HG02938 (cell line): ENCODE results near the gene USP12.
"Not testable (repeated sequence)": the region's sequence is repeated elsewhere in the genome, so short reads cannot be mapped to it uniquely, and the experiment has no call there.

Source experiments
- ATAC-seq: cut with Tn5 transposase; IDR thresholded peaks from one replicate; pipeline ENCODE4 v1.9.1; 2021; ENCODE audit warnings: mild to moderate bottlenecking, moderate library complexity; ENCODE audit not compliant: unreplicated experiment

Gene USP12

DNA sequence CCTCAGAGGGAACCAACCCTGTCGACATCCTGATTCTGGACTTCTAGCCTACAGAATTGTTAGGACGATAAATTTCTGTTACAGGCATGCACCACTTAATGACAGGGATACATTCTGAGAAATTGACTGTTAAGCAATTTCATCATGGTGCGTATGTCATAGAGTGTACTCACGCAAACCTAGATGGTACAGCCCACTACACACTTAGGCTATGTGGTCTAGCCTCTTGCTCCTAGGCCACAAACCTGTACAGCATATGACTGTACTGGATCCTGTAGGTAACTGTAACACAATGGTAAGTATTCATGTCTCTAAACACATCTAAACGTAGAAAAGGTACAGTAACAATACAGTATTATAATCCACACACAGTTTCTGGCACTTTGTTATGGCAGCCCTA lies 13.3 kb downstream of the USP12 start:
- ATAC-seq = no peak

DNA sequence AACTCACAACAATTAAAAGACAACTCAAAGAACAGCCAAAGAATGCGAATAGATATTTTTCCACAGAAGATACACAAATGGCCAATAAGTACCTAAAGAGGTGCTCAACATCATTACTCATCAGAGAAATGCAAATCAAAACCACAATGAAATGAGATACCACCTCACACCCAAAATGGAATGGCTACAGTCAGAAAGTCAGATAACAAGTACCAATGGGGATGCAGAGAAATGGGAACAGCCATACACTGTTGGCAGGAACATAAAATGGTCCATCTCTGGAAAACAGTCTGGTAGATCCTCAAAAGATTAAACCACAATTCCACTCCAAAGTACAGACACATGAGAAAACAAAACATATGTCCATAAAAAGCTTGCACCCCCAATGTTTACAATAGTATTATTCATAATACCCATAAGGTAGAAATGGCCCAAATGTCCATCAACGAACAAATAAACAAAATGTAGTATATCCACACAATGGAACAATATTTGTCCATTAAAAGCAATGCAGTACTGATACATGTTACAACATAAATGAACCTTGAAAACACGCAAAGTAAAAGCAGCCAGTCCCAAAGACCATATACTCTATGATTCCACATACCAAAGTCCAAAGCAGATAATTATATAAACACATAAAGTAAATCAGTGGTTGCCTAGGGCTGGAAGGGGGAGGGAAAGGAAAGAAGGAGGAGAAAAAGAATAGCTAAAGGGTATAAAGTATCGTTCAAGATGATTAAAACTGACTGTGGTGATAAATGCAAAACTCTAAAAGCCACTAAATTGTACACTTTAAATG lies 19.6 kb downstream of the USP12 start:
- no peak for ATAC-seq

- no peak for ATAC-seq
Observed at GRCh38 chr13:27149702-27150101, 21.9 kb downstream of the USP12 start.

GRCh38 chr13:27148900-27149299 lies 22.7 kb downstream of the USP12 start:
- ATAC-seq = no peak

- ATAC-seq = peak; percentile 65
Observed at GRCh38 chr13:27147530-27148170, 24.0 kb downstream of the USP12 start.

GRCh38 chr13:27141746-27142145 lies 29.9 kb downstream of the USP12 start:
- no peak for ATAC-seq

DNA sequence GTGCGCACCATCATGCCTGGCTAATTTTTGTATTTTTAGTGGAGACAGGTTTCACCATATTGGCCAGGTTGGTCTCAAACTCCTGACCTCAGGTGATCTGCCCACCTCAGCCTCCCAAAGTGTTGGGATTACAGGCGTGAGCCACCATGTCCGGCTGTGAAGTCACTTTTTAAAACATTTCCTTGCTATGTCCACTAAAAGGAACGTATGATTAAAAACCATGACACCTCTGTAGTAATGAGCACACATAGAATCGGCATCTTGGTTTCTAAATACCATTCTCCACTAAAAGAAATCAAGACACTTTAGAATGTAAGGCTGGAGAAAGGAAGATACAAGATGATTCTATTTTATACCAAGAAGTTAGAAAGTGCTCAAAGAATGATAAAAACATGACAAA lies 30.5 kb downstream of the USP12 start:
- not testable (repeated sequence) for ATAC-seq

GRCh38 chr13:27140060-27140459 lies 31.6 kb downstream of the USP12 start:
- ATAC-seq = no peak

- ATAC-seq = no peak
Observed at GRCh38 chr13:27139565-27139964, 32.0 kb downstream of the USP12 start.

- ATAC-seq = no peak
Observed at GRCh38 chr13:27138457-27139093, 33.0 kb downstream of the USP12 start.

- no peak for ATAC-seq
Observed at GRCh38 chr13:27137759-27138158, 33.9 kb downstream of the USP12 start.

- ATAC-seq = no peak
Observed at GRCh38 chr13:27135023-27135422, 36.6 kb downstream of the USP12 start.

GRCh38 chr13:27133889-27134288 lies 37.7 kb downstream of the USP12 start:
- no peak for ATAC-seq

DNA sequence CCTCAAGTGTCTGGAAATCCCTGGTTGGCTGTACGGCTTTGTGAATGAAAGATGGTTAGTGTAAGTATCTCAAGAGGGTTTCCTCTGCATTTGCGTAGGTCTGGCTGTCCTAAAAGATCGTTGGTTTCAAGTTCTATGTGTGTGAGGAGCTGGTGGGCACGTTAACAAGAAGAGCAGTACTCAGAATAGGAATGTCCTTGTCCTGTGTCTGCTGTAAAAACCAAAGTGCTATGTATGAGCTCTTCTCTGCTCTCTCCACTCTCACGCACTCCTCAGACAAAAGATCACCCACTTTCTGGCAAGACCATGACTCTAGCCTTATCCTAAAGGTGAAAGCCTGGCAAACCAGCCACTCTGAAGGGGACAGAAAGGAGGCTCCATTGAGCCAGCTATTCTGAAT lies 39.1 kb downstream of the USP12 start:
- no peak for ATAC-seq

GRCh38 chr13:27131906-27132305 lies 39.7 kb downstream of the USP12 start:
- no peak for ATAC-seq

- peak; percentile 88 for ATAC-seq
Observed at GRCh38 chr13:27130979-27131623, 40.5 kb downstream of the USP12 start.

DNA sequence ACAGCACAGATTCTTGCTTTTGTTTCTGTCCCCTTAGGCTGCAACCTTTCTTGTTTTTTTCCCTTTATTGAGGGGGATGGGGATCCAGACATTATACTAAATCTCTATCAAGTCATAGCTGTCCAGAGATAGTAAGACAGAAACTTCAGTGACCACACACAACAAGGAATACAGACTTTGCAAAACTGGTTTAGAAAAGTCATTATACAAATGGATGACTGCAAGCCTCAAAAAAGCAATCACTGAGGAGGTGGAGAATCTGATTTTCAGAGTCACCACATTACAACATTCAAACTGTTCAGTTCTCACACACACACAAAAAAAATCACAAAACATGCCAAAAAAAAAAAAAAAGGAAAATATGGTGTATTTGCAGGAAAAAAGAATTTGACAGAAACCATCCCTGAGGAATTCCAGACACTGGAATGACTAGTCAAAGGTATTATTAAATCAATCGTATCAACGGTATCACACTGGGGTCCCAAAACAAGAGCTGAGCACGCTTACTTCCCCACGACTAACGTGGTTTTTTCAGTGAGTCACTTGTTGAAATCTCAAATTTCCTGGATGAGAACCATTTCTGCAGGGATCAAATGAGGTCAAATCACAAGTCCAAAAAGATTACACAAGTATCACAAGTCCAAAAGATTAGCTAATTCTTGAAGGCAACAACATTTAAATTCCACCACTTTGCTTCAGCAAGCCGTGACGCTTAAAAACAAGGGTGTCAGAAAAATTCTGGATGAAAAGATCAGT lies 41.2 kb downstream of the USP12 start:
- ATAC-seq = no peak

DNA sequence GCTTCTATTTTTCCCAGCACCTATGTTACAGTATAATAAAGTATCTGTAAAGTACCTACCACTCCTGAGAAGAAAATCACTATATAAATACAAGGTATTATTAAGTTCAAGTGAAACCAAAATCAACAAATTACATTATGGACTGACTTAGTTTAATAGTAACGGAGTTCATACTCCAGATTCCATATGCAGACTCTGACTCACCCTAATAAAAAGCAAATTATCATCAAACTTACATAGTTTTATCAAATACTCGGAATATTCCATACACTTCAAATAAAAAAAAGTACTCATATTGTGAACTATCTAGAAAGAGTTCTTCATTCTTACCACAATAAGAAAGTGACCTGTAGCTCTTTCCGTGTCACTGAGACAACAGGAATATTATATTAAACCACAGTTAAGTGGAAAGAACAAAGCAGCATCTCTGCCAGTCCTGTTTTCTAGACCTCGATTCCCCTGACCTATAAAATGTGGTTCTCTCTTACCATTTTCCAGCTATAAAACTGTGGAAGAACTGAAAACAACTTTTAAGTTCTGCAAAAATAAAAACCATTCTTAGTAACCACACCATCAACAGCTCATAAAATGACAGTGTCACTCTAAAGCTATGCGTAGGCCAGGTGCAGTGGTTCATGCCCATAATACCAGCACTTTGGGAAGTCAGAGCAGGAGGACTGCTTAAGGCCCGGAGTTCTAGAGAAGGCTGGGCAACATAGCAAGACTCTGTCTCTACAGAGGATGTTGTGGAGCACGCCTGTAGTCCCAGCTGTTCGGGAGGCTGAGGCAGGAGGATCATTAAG lies 42.6 kb downstream of the USP12 start:
- ATAC-seq = no peak

GRCh38 chr13:27126859-27127258 lies 44.8 kb downstream of the USP12 start:
- no peak for ATAC-seq
